ENCODE results near the gene ADAP1.
"Not testable (repeated sequence)": the region's sequence is repeated elsewhere in the genome, so short reads cannot be mapped to it uniquely, and the experiment has no call there.

Gene ADAP1

GRCh38 chr7:974172-974571 lies 19.7 kb upstream of the ADAP1 start:
- no peak for DNase-seq

GRCh38 chr7:973312-973711 lies 18.8 kb upstream of the ADAP1 start:
- no peak for DNase-seq

GRCh38 chr7:972676-973309 lies 18.3 kb upstream of the ADAP1 start:
- DNase-seq: no peak

GRCh38 chr7:972110-972509 lies 17.6 kb upstream of the ADAP1 start:
- DNase-seq: no peak

- DNase-seq: no peak
These were observed 16.3 kb upstream of the ADAP1 start for GRCh38 chr7:970744-971143.

- no peak for DNase-seq
These were observed 14.9 kb upstream of the ADAP1 start for GRCh38 chr7:969403-969802.

- DNase-seq: no peak
These were observed 14.0 kb upstream of the ADAP1 start for GRCh38 chr7:968205-969105.

GRCh38 chr7:967361-968082 lies 13.0 kb upstream of the ADAP1 start:
- DNase-seq: no peak

GRCh38 chr7:966291-967069 lies 12.0 kb upstream of the ADAP1 start:
- no peak for DNase-seq

GRCh38 chr7:964401-965231 lies 10.1 kb upstream of the ADAP1 start:
- no peak for DNase-seq

GRCh38 chr7:963236-964078 lies 9.0 kb upstream of the ADAP1 start:
- DNase-seq: no peak

GRCh38 chr7:962401-963081 lies 8.1 kb upstream of the ADAP1 start:
- no peak for DNase-seq

GRCh38 chr7:961546-962400 lies 7.3 kb upstream of the ADAP1 start:
- no peak for DNase-seq

- not testable (repeated sequence) for DNase-seq
These were observed 6.5 kb upstream of the ADAP1 start for GRCh38 chr7:960972-961371.

- no peak for DNase-seq
These were observed 5.9 kb upstream of the ADAP1 start for GRCh38 chr7:960269-960871.

GRCh38 chr7:959740-960139 lies 5.3 kb upstream of the ADAP1 start:
- not testable (repeated sequence) for DNase-seq

- DNase-seq: no peak
These were observed 4.8 kb upstream of the ADAP1 start for GRCh38 chr7:959271-959670.

- DNase-seq: no peak
These were observed 4.0 kb upstream of the ADAP1 start for GRCh38 chr7:958221-959200.
